Measurements from ENCODE around the gene ALDH3B1. TPM values are rescaled to one million over a fixed set of nuclear protein-coding genes. Genes with fewer than 3 reads are reported as not detected.

The ALDH3B1 gene
- polyA plus RNA-seq, 1 donor (not counting 4 experiments of a cell fraction or from before 2014, with no cell fraction given) = 0.16 TPM

DNA sequence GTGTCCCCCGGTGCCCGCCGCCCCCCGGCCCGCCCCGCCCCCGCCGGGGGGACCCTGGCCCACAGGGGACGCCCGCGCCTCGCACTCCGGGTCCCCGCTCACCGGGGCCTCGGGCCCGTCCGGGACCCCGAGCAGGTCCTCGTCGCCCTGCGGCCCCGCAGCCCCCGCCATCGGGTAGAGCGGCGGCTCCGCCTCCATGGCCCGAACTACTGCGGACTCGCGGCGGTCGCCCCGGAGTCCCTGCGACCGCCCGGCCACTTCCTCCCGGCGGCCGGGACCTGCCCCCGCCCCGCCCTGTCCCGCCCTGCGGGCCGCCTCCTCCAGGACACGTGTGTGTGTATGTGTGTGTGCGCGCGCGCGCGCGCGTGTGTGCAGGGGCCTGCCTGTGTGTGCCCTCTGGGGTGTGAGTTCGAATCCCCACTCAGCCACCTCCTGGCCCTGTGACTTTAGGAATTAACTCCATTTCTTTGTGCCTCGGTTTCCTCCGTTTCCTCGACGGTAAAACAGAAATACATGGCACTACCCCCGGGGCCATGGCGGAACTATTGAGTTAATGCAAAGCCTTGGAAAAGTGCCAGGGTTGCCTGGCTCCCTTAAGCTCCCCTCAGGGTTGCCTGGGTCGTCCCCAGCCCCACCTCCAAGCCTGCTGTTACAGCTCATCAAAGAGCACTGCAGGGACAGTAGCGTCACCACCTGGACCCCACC lies 6.1 kb upstream of the ALDH3B1 start, which contains the start of gene UNC93B1:
Gene UNC93B1, minus strand, starts transcription at position 252 of the 705 bp plus-strand sequence. Its CDS starts 54 bp downstream, at position 198.
- no peak for TF ChIP-seq EZH2 (IDR thresholded peaks at IDR 0.05; ENCODE audit: low read length)
- TF ChIP-seq, protein P1, sequence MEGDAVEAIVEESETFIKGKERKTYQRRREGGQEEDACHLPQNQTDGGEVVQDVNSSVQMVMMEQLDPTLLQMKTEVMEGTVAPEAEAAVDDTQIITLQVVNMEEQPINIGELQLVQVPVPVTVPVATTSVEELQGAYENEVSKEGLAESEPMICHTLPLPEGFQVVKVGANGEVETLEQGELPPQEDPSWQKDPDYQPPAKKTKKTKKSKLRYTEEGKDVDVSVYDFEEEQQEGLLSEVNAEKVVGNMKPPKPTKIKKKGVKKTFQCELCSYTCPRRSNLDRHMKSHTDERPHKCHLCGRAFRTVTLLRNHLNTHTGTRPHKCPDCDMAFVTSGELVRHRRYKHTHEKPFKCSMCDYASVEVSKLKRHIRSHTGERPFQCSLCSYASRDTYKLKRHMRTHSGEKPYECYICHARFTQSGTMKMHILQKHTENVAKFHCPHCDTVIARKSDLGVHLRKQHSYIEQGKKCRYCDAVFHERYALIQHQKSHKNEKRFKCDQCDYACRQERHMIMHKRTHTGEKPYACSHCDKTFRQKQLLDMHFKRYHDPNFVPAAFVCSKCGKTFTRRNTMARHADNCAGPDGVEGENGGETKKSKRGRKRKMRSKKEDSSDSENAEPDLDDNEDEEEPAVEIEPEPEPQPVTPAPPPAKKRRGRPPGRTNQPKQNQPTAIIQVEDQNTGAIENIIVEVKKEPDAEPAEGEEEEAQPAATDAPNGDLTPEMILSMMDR (optimal IDR thresholded peaks at IDR 0.05 in 1 of 3, IDR thresholded peaks at IDR 0.05 in 1 of 3, conservative IDR thresholded peaks at IDR 0.05 in 1 of 3; ENCODE audit: extremely low read depth in 1 of 3, insufficient read depth in 2 of 3, low read length in 3 of 3) = no peak
- Histone ChIP-seq H3K9me1 (ENCODE audit: control insufficient read depth, extremely low read depth, insufficient read depth, low read length) (no peaks in the 10 kb centered on the region), H3K4me3 (ENCODE audit: control insufficient read depth in 2 of 3, extremely low read depth in 1 of 3, insufficient read depth in 2 of 3, low read depth in 1 of 3, low read length in 3 of 3) (peak within 1 kb of the TSS; percentile 50 to 79 (median 59)), H3K9me3 (ENCODE audit: control insufficient read depth, low read depth, low read length) (no peaks in the 10 kb centered on the region), H3K9ac (ENCODE audit: control insufficient read depth, extremely low read depth, insufficient read depth, low read length) (peak within 1 kb of the TSS; percentile 61), H4K20me1 (ENCODE audit: control insufficient read depth, extremely low read depth, insufficient read depth, low read length) (no peaks in the 10 kb centered on the region), H3K4me1 (ENCODE audit: control insufficient read depth, extremely low read depth, insufficient read depth, low read length) (peaks cover 17% of the 10 kb centered on the region), H3K27ac (ENCODE audit: control insufficient read depth, insufficient read depth, low read length) (no peak within 1 kb of the TSS), H3K27me3 (ENCODE audit: control insufficient read depth, extremely low read depth, insufficient read depth, low read length) (no peaks in the 10 kb centered on the region), H2AFZ (ENCODE audit: control insufficient read depth, low read length) (peak within 1 kb of the TSS; percentile 61), H3K4me2 (ENCODE audit: control insufficient read depth, extremely low read depth, insufficient read depth, low read depth, low read length) (peak within 1 kb of the TSS; percentile 78), H3K36me3 (ENCODE audit: control insufficient read depth in 2 of 2, extremely low read depth in 1 of 2, insufficient read depth in 2 of 2, low read length in 2 of 2) (no peaks in the 10 kb centered on the region), H3K79me2 (ENCODE audit: control insufficient read depth, insufficient read depth, low read length) (no peaks in the 10 kb centered on the region)
- dilution Hi-C loops (cut with MboI; ENCODE audit: extremely low pct_ligation_motif_present, low sequenced_read_pairs) = no loop called here
- FAIRE-seq (no peak), DNase-seq (ENCODE audit: low read depth, low spot score) (no peak)

DNA sequence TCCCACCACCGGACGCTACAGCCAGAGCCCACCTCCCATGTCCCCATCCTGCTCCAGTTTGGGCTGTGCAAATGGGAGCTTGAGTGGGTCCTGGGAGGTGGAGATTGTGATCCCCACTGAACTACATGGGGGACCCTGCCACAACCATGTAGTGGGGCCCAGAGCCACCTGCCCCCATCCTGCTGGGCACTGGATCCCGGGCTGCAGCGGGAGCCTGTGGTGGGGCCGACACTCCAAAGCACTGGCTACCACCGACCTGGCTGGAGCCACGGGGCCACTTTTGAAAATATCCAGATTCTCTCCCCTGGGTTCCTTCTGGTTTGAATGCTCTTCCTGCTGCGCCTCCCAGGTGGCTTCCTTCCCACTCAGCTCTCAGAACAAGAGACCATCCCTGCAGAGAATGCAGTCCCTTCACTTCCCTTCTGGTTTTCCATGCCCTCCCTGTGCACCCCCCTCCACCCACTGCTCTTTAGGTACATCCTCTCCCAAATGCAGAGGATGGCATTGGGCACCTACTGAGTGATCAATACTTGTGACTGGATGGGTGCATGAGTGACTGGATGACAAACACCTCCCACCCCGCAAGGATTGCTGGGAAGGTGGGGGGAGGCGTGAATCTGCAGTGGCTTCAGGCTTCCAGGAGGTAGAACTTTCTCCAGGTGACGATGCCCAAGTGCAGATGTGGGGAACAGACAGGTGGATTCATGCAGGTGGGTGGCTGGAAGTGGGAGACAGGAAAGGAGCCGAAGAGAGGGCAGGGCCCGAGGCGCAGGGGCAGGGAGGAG lies 5.4 kb upstream of the ALDH3B1 start:
- Histone ChIP-seq H3K4me2 (ENCODE audit: control insufficient read depth, extremely low read depth, insufficient read depth, low read depth, low read length) (peak overlapping the region; percentile 78), H3K27ac (ENCODE audit: control insufficient read depth, insufficient read depth, low read length) (no peak overlapping the region), H3K4me1 (ENCODE audit: control insufficient read depth, extremely low read depth, insufficient read depth, low read length) (peaks cover 20% of the 10 kb centered on the region), H3K4me3 (ENCODE audit: control insufficient read depth in 2 of 3, extremely low read depth in 1 of 3, insufficient read depth in 2 of 3, low read depth in 1 of 3, low read length in 3 of 3) (peak overlapping the region in 1 of 3 experiments; percentile 59), H3K9ac (ENCODE audit: control insufficient read depth, extremely low read depth, insufficient read depth, low read length) (no peak overlapping the region), H4K20me1 (ENCODE audit: control insufficient read depth, extremely low read depth, insufficient read depth, low read length) (no peaks in the 10 kb centered on the region), H3K9me1 (ENCODE audit: control insufficient read depth, extremely low read depth, insufficient read depth, low read length) (no peaks in the 10 kb centered on the region), H3K9me3 (ENCODE audit: control insufficient read depth, low read depth, low read length) (no peaks in the 10 kb centered on the region), H3K36me3 (ENCODE audit: control insufficient read depth in 2 of 2, extremely low read depth in 1 of 2, insufficient read depth in 2 of 2, low read length in 2 of 2) (no peaks in the 10 kb centered on the region), H2AFZ (ENCODE audit: control insufficient read depth, low read length) (no peak overlapping the region), H3K79me2 (ENCODE audit: control insufficient read depth, insufficient read depth, low read length) (no peaks in the 10 kb centered on the region), H3K27me3 (ENCODE audit: control insufficient read depth, extremely low read depth, insufficient read depth, low read length) (no peaks in the 10 kb centered on the region)
- dilution Hi-C loops (cut with MboI; ENCODE audit: extremely low pct_ligation_motif_present, low sequenced_read_pairs) = no loop called here
- no peak for FAIRE-seq
- no peak for DNase-seq (ENCODE audit: low read depth, low spot score)
- TF ChIP-seq, protein P1 (optimal IDR thresholded peaks at IDR 0.05 in 1 of 3, IDR thresholded peaks at IDR 0.05 in 1 of 3, conservative IDR thresholded peaks at IDR 0.05 in 1 of 3; ENCODE audit: extremely low read depth in 1 of 3, insufficient read depth in 2 of 3, low read length in 3 of 3) = no peak
- TF ChIP-seq EZH2 (IDR thresholded peaks at IDR 0.05; ENCODE audit: low read length) = no peak
